Endometrial microvascular endothelial cells (primary cell): ENCODE data around the gene DIO1. TPM values are rescaled to one million over a fixed set of nuclear protein-coding genes. Genes with fewer than 3 reads are reported as not detected.

ENCODE experiments used
- in situ Hi-C: cut with HindIII; loops from 2 replicates; pipeline ENCODE4 v1.10.0; 2017; ENCODE audit warnings: low sequenced_read_pairs, low pct_unique_long_range_greater_than_20kb; ENCODE audit errors: inconsistent ontology term
- total RNA-seq: library from RNA; depleted of rRNA; stranded (reverse); fragments of >200 nt; gene quantifications from one replicate; pipeline ENCODE4 v1.2.3, GENCODE V29; 2015; ENCODE audit errors: inconsistent ontology term

The DIO1 gene
- total RNA-seq, 1 donor from 2014 or later: not detected

DNA sequence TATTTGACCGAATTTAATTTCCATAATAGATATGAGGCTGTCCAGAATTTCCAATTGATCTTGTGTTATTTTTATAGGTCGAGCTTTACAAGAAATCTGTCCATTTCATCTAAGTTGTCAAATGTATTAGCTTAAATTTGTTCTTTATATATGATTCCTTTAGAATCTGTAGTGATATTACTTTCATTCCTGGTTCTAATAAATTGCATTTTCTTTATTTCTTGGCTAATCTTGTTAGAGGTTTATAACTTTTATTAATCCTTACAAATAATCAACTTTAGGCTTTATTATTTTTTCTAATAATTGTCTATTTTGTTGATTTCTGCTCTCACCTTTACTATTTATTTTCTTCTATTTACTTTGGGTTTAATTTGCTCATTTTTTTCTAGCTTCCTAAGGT, 37.5 kb downstream of the DIO1 start:
- in situ Hi-C loops: no loop called here

DNA sequence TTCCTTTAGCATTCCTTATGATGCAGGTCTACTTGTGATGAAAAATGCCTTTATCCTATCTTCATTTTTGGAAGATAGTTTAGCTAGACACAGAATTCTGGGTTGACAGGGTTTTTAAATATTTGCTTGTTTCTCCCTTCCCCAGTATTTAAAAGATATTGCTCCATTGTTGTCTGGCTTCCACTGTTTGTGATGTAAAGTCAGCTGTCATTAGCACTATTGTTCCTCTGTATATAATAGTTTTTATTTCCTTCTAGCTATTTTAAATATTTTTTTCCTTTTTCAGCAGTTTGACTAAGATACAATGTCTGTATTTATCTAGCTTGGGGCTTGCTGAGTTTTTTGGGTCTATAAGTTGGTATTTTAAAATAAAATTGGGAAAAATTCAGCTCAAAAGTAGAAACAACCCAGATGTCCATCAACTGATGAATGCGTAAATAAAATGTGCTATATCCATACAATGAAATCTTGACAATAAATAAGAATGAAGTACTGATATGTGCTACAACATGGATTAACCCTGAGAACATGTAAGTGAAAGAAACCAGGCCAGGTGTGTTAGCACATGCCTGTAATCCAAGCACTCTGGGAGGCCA, 40.3 kb downstream of the DIO1 start:
- in situ Hi-C loops: no loop called here

- in situ Hi-C loops: no loop called here
These were observed 42.4 kb downstream of the DIO1 start for GRCh38 chr1:53936430-53936829.

DNA sequence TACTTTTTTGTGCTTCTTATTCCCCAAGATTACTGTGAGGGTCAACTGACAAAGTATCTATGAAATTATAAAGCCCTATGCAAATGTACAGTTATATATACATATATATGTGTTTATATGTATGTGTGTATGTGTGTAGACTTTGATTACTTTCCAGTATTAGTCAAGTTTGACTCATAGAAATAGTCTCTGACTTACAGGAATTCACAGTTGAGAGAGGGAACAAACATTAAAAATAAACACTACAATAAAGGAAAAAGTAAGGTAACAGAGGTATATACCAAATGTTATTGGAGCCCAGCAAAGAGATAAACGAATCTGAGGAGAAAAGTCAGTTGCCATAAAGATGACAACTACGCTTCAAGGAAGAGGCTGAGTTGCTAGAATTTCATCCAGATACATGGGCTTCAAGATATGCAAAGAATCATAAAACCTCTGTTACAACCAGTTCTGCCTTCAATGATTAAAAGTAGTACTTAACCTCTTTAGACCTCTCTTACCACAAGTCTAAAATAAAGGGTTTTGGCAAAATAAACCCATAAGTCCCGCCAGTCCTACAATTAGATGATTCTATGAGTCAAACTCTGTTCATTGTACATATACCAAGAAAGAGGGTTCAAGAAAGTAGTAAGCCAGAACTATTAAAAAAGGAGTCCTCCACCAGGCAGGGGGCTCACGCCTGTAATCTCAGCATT, 44.3 kb downstream of the DIO1 start:
- in situ Hi-C loops: no loop called here

DNA sequence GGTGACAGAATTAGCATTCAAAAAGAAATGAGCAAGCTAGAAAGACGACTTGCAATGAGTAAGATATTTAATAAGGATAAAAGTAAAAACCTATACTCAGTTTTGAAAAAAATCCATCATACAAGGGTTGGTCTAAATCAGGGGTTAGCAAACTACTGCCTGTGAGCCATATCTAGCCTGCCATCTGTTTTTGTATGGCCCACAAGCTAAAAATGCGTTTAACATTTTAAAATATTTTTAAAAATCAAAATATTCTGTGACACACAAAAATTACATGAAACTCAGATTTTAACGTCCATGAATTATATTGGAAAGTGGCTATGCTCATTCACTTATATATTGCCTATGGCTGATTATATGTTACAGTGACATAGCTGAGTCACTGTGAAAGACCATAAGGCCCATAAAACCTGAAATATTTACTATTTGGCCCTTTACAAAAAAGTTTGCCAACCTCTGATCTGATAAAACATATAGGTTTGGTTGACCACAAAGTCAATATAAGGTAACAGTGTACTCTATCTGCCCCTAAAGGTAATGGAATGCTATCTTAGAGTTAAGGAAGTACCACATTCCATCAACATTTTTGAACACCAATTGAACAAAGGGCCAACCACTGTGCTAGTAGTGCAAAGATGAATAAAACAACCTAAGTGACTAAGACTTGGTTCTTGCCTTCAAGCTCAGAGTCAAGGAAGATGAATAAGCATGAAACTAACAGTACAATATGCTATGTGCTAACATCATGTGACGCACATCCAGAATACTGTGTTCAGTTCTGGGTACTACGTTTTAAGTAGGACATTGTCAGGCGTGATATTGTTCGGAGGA, 48.4 kb downstream of the DIO1 start:
- in situ Hi-C loops: no loop called here

GRCh38 chr1:53943090-53943489, 49.1 kb downstream of the DIO1 start:
- in situ Hi-C loops: no loop called here

GRCh38 chr1:53943490-53944043, 49.6 kb downstream of the DIO1 start:
- in situ Hi-C loops: no loop called here

DNA sequence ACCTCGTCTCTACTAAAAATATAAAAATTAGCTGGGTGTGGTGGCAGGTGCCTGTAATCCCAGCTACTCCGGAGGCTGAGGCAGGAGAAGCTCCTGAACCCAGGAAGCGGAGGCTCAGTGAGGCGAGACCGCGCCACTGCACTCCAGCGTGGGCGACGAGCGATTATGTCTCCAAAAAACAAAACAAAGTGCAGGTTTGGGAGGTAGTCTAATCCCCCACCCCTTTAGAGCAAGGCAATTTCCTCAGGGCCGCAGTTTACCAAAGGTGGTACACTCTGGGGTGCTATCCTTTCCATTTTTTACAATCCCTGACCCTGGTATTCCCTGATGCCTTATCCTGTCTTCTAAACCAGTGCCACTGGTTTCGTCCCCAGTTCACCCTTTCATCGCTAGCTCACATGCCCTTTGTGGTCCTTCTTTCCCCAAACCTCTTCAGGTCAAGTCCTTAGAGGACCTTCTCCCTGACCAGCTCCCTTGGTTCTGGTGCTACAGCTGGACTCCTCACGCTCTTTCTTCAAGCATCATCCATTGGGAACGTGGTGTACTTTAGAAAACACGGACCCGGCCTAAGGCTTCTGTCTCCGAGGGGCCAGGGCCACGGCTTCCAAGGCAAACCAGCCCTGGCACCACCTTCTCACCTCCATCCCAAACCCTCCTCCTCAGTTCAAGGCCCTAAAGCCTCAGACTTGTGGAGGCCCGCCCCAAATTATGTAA, 50.6 kb downstream of the DIO1 start:
- in situ Hi-C loops: no loop called here

GRCh38 chr1:53945183-53945432, 51.1 kb downstream of the DIO1 start:
- in situ Hi-C loops: no loop called here

- in situ Hi-C loops: no loop called here
These were observed 51.7 kb downstream of the DIO1 start, which contains the start of gene IFT25 for GRCh38 chr1:53945433-53946251. Gene IFT25 (minus strand): TSS chr1:53945699. CDS start chr1:53940082, 5,617 bp downstream.

DNA sequence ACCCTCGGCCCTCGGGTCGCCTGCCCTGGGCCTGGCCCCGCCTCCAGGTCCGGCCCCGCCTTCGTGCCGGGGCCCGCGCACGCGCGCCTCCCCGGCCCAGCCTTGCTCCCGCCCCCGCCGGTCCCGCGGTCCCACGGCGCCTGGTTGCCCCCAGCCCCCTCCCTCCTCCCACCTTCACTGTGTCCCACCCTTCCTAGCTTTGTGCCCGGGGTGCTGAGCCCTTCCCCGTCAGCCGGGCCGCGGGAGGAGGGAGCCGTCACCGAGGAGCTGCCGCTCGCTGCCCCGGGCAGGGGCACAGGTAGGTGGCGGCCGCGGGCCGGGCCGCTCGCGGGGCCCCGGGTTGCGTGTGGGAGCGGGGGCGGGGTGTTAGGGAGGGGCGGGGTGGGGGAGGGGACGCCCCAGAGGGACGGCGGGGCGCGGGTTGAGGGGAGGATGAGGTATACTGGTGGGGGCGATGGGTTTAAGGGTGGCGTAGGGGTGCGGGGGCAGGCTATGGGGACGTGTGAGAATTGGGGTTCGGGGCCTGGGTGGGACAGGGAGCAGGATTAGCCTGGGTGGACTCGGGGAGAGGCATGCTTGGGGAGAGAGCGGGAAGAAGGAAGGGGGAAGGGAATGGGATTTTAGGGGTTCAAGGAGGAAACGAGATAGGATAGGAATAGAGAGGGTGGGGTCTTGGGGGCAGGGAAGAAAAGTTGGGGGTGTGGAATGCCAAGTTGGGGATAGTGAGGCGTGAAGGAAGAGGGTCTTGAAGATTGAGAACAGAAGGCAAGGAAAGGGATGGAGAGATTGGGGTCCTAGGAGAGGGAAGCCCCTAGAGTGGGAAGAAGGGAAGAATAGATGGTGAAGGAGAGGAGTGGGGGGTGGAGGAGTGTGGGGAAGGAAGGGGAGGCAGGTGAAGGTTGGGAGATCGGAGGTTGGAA, 52.5 kb downstream of the DIO1 start, which contains the start of gene LRRC42:
Gene LRRC42, plus strand, starts transcription at position 99 of the 920 bp plus-strand sequence. CDS start 5,650 bp downstream, outside the sequence.
- in situ Hi-C loops: no loop called here

GRCh38 chr1:53947172-53947907, 53.4 kb downstream of the DIO1 start:
- in situ Hi-C loops: no loop called here

GRCh38 chr1:53948291-53948690, 54.3 kb downstream of the DIO1 start:
- in situ Hi-C loops: no loop called here

- in situ Hi-C loops: no loop called here
These were observed 55.3 kb downstream of the DIO1 start for GRCh38 chr1:53949023-53949990.

DNA sequence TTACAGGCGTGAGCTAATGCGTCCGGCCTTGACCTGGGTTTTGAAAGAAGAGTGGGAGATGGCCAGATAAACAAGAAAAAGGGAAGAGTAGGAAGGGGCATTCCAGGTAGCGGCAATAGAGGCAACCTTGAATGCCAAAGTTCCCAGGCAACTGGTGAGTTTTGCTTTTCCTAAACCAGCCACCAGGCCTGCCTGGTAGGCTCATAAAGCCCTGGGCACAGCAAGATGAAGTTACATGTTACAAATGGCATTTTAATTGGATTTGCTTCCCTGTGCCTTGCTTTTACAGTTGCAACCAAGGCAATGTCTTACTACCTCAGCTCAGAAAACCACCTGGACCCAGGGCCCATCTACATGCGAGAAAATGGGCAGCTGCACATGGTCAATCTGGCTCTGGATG, 57.7 kb downstream of the DIO1 start:
- in situ Hi-C loops: no loop called here

GRCh38 chr1:53954128-53954527, 60.1 kb downstream of the DIO1 start:
- in situ Hi-C loops: no loop called here
